HFFc6 (cell line): ENCODE measurements around the gene ZNF534. TPM values are rescaled to one million over a fixed set of nuclear protein-coding genes. Genes with fewer than 3 reads are reported as not detected.

ENCODE experiments used
- DNase-seq: peaks from one replicate; pipeline ENCODE4 v3.0.0-alpha.2; 2018
- H3K27ac Mint-ChIP-seq: 2 replicates; pipeline ENCODE4 v1.8.0; 2020; ENCODE audit warnings: mild to moderate bottlenecking, mixed read lengths
- H3K27me3 Mint-ChIP-seq: 2 replicates; pipeline ENCODE4 v1.8.0; 2021; ENCODE audit warnings: mild to moderate bottlenecking, moderate library complexity, mixed read lengths; ENCODE audit not compliant: insufficient read depth
- H3K36me3 Mint-ChIP-seq: 2 replicates; pipeline ENCODE4 v1.8.0; 2021; ENCODE audit warnings: low read depth, mixed read lengths
- H3K4me1 Mint-ChIP-seq: 2 replicates; pipeline ENCODE4 v1.8.0; 2020; ENCODE audit warnings: low read depth, mixed read lengths
- H3K4me3 Mint-ChIP-seq: 2 replicates; pipeline ENCODE4 v1.8.0; 2020; ENCODE audit warnings: mild to moderate bottlenecking, moderate library complexity, mixed read lengths
- H3K9me3 Mint-ChIP-seq: 2 replicates; pipeline ENCODE4 v1.8.0; 2020; ENCODE audit warnings: mild to moderate bottlenecking, mixed read lengths
- CTCF ChIP-seq: fragments of 200-600 bp; sonication (generic); IDR thresholded peaks from 2 replicates; pipeline ENCODE4 v1.5.0; 2021; ENCODE audit warnings: antibody characterized with exemption, mild to moderate bottlenecking
- long read RNA-seq: library from polyadenylated mRNA; unstranded; transcript quantifications from one replicate; pipeline ENCODE4 v2.0.0, GENCODE V29; 2019
- total RNA-seq, 6 experiments: library from RNA; stranded (reverse); fragmentation: NEBNext Ultra II Directional; extraction: Animal tissue kit (Norgen Biotek cat#: 25700); gene quantifications; 2 replicates in 1 of 6; 3 replicates in 5 of 6; pipeline ENCODE4 v1.2.3, GENCODE V29; 2021

ZNF534 gene
- not detected for total RNA-seq
- long read RNA-seq, result 0 reads

GRCh38 chr19:52428937-52429336 lies at the start of gene ZNF534:
ZNF534 (plus strand) TSS chr19:52429148; CDS start chr19:52431475, 2,327 bp downstream.
- H3K27me3 Mint-ChIP-seq, result peaks cover 2% of the 10 kb centered on the region; the same call in 1 of the 2 replicates
- DNase-seq, result no peak
- H3K4me1 Mint-ChIP-seq, result no peaks in the 10 kb centered on the region
- no peak for TF ChIP-seq CTCF
- H3K9me3 Mint-ChIP-seq, result peaks cover 75% of the 10 kb centered on the region
- no peak within 1 kb of the TSS for H3K4me3 Mint-ChIP-seq
- no peak within 1 kb of the TSS for H3K27ac Mint-ChIP-seq
- H3K36me3 Mint-ChIP-seq, result peaks cover 20% of the 10 kb centered on the region

GRCh38 chr19:52391135-52391534 lies 37.8 kb upstream of the ZNF534 start:
- H3K27ac Mint-ChIP-seq, result no peak overlapping the region
- H3K9me3 Mint-ChIP-seq, result peaks cover 73% of the 10 kb centered on the region
- DNase-seq, result no peak
- H3K4me1 Mint-ChIP-seq, result no peaks in the 10 kb centered on the region
- H3K27me3 Mint-ChIP-seq, result peaks cover 2% of the 10 kb centered on the region
- TF ChIP-seq CTCF, result no peak
- no peak overlapping the region for H3K4me3 Mint-ChIP-seq
- H3K36me3 Mint-ChIP-seq, result peaks cover 68% of the 10 kb centered on the region

GRCh38 chr19:52397310-52398080 lies 31.5 kb upstream of the ZNF534 start, which contains the start of gene ZNF528:
ZNF528 (plus strand) TSS chr19:52397849; CDS start chr19:52402014, 4,165 bp downstream.
- TF ChIP-seq CTCF, result no peak
- H3K27ac Mint-ChIP-seq, result peak within 1 kb of the TSS; percentile 94
- peaks cover 20% of the 10 kb centered on the region for H3K4me1 Mint-ChIP-seq
- H3K27me3 Mint-ChIP-seq, result no peaks in the 10 kb centered on the region; the same call in 1 of the 2 replicates
- H3K9me3 Mint-ChIP-seq, result peaks cover 66% of the 10 kb centered on the region
- peaks cover 85% of the 10 kb centered on the region for H3K36me3 Mint-ChIP-seq
- peak within 1 kb of the TSS; percentile 94 for H3K4me3 Mint-ChIP-seq
- DNase-seq, result peak; percentile 86

GRCh38 chr19:52398081-52398441 lies 30.9 kb upstream of the ZNF534 start:
- Mint-ChIP-seq H3K4me3 (peak overlapping the region; percentile 94), H3K27ac (peak overlapping the region; percentile 94), H3K27me3 (no peaks in the 10 kb centered on the region; the same call in 1 of the 2 replicates), H3K4me1 (peaks cover 20% of the 10 kb centered on the region), H3K9me3 (peaks cover 64% of the 10 kb centered on the region), H3K36me3 (peaks cover 82% of the 10 kb centered on the region)
- no peak for TF ChIP-seq CTCF
- no peak for DNase-seq

GRCh38 chr19:52410276-52410675 lies 18.7 kb upstream of the ZNF534 start:
- H3K9me3 Mint-ChIP-seq, result peaks cover 59% of the 10 kb centered on the region
- no peaks in the 10 kb centered on the region for H3K4me1 Mint-ChIP-seq
- H3K4me3 Mint-ChIP-seq, result no peak overlapping the region
- TF ChIP-seq CTCF, result no peak
- no peak for DNase-seq
- peaks cover 92% of the 10 kb centered on the region for H3K36me3 Mint-ChIP-seq
- H3K27ac Mint-ChIP-seq, result no peak overlapping the region
- H3K27me3 Mint-ChIP-seq, result no peaks in the 10 kb centered on the region
